ENCODE results near the gene CD47.
A peak's percentile ranks its signal among the peaks of the same experiment; 100 is the strongest.

Gene CD47

GRCh38 chr3:108090701-108091497 is at the start of gene CD47:
Gene CD47, minus strand, starts transcription at chr3:108091031. Its CDS starts 123 bp downstream, at chr3:108090908.
- peaks cover 58% of the 10 kb centered on the region for H3K4me1 ChIP-seq (ENCODE audit: insufficient read depth, low read length, poor library complexity, severe bottlenecking)
- H3K27me3 ChIP-seq (ENCODE audit: insufficient read depth, low read length, poor library complexity, severe bottlenecking), result no peaks in the 10 kb centered on the region
- no peaks in the 10 kb centered on the region for H3K36me3 ChIP-seq (ENCODE audit: insufficient read depth, low read length)
- H4K20me1 ChIP-seq (ENCODE audit: insufficient read depth, low read length, poor library complexity, severe bottlenecking), result peaks cover 43% of the 10 kb centered on the region
- peaks cover 49% of the 10 kb centered on the region for H3K79me2 ChIP-seq (ENCODE audit: insufficient read depth, low read length)
- no peak for TF ChIP-seq EZH2phosphoT487 (IDR thresholded peaks at IDR 0.05; ENCODE audit: borderline replicate concordance)
- no peak for TF ChIP-seq CTCF (conservative IDR thresholded peaks at IDR 0.05; ENCODE audit: low read length)
- H3K4me3 ChIP-seq (ENCODE audit: low read length, poor library complexity, severe bottlenecking), result peak within 1 kb of the TSS; percentile 84
- peak within 1 kb of the TSS; percentile 95 for H3K9ac ChIP-seq (ENCODE audit: low read depth, low read length, poor library complexity, severe bottlenecking)
- H3K9me2 ChIP-seq (replicated peaks; ENCODE audit: low read depth, low read length), result no peaks in the 10 kb centered on the region
- no peaks in the 10 kb centered on the region for H3K9me3 ChIP-seq (ENCODE audit: insufficient read depth, low read depth, low read length)
- peaks cover 3% of the 10 kb centered on the region; the same call in 1 of the 2 replicates for H3F3A ChIP-seq (ENCODE audit: low read depth)
- peak within 1 kb of the TSS; percentile 86 for H3K4me2 ChIP-seq (ENCODE audit: low read depth, low read length, poor library complexity, severe bottlenecking)
- H2AFZ ChIP-seq (ENCODE audit: low read length), result peak within 1 kb of the TSS; percentile 63

GRCh38 chr3:108137460-108137814 is 46.6 kb upstream of the CD47 start:
- Histone ChIP-seq H3K4me2 (ENCODE audit: low read depth, low read length, poor library complexity, severe bottlenecking) (no peak overlapping the region), H3K4me1 (ENCODE audit: insufficient read depth, low read length, poor library complexity, severe bottlenecking) (peaks cover 33% of the 10 kb centered on the region), H3K79me2 (ENCODE audit: insufficient read depth, low read length) (peaks cover 2% of the 10 kb centered on the region; the same call in 1 of the 2 replicates), H2AFZ (ENCODE audit: low read length) (no peak overlapping the region), H3F3A (ENCODE audit: low read depth) (no peaks in the 10 kb centered on the region), H3K9me3 (ENCODE audit: insufficient read depth, low read depth, low read length) (no peaks in the 10 kb centered on the region), H3K36me3 (ENCODE audit: insufficient read depth, low read length) (peaks cover 6% of the 10 kb centered on the region; the same call in 1 of the 2 replicates), H3K4me3 (ENCODE audit: low read length, poor library complexity, severe bottlenecking) (no peak overlapping the region), H4K20me1 (ENCODE audit: insufficient read depth, low read length, poor library complexity, severe bottlenecking) (no peaks in the 10 kb centered on the region), H3K9ac (ENCODE audit: low read depth, low read length, poor library complexity, severe bottlenecking) (no peak overlapping the region), H3K27me3 (ENCODE audit: insufficient read depth, low read length, poor library complexity, severe bottlenecking) (no peaks in the 10 kb centered on the region), H3K9me2 (replicated peaks; ENCODE audit: low read depth, low read length) (no peaks in the 10 kb centered on the region)
- TF ChIP-seq EZH2phosphoT487 (IDR thresholded peaks at IDR 0.05; ENCODE audit: borderline replicate concordance) (no peak), CTCF (conservative IDR thresholded peaks at IDR 0.05; ENCODE audit: low read length) (no peak)

GRCh38 chr3:108136561-108137459 is 46.0 kb upstream of the CD47 start:
- no peaks in the 10 kb centered on the region for H3K27me3 ChIP-seq (ENCODE audit: insufficient read depth, low read length, poor library complexity, severe bottlenecking)
- H4K20me1 ChIP-seq (ENCODE audit: insufficient read depth, low read length, poor library complexity, severe bottlenecking), result no peaks in the 10 kb centered on the region
- no peak overlapping the region for H3K4me2 ChIP-seq (ENCODE audit: low read depth, low read length, poor library complexity, severe bottlenecking)
- no peaks in the 10 kb centered on the region for H3K9me3 ChIP-seq (ENCODE audit: insufficient read depth, low read depth, low read length)
- peaks cover 8% of the 10 kb centered on the region; the same call in 1 of the 2 replicates for H3K79me2 ChIP-seq (ENCODE audit: insufficient read depth, low read length)
- H3K36me3 ChIP-seq (ENCODE audit: insufficient read depth, low read length), result peaks cover 6% of the 10 kb centered on the region; the same call in 1 of the 2 replicates
- H3K4me3 ChIP-seq (ENCODE audit: low read length, poor library complexity, severe bottlenecking), result no peak overlapping the region
- H2AFZ ChIP-seq (ENCODE audit: low read length), result no peak overlapping the region
- no peaks in the 10 kb centered on the region for H3F3A ChIP-seq (ENCODE audit: low read depth)
- TF ChIP-seq EZH2phosphoT487 (IDR thresholded peaks at IDR 0.05; ENCODE audit: borderline replicate concordance), result no peak
- no peak for TF ChIP-seq CTCF (conservative IDR thresholded peaks at IDR 0.05; ENCODE audit: low read length)
- H3K9ac ChIP-seq (ENCODE audit: low read depth, low read length, poor library complexity, severe bottlenecking), result no peak overlapping the region
- peaks cover 40% of the 10 kb centered on the region for H3K4me1 ChIP-seq (ENCODE audit: insufficient read depth, low read length, poor library complexity, severe bottlenecking)
- H3K9me2 ChIP-seq (replicated peaks; ENCODE audit: low read depth, low read length), result no peaks in the 10 kb centered on the region

Data from Loucy (cell line).